Endothelial cell of umbilical vein (primary cell): Measurements from ENCODE around the gene MAPK1IP1L. TPM values are rescaled to one million over a fixed set of nuclear protein-coding genes. Genes with fewer than 3 reads are reported as not detected.
"Not testable (repeated sequence)": the region's sequence is repeated elsewhere in the genome, so short reads cannot be mapped to it uniquely, and the experiment has no call there.

Experiments
- BruUV-seq: library from RNA; stranded (reverse); fragments of 400-500 nt; replicated peaks from 2 replicates; lab custom pipeline; 2021; lab: Mats Ljungman, UMichigan
- CTCF ChIA-PET: fragments of 300-600, 350-600 bp; sonication (Branson Sonifier 250); formaldehyde crosslinking; loops from one replicate; lab custom pipeline; 2021; ENCODE audit warnings: antibody characterized with exemption, inconsistent platforms; lab: Charles Lee
- POLR2A ChIA-PET: fragments of 300-600, 350-600 bp; sonication (Branson Sonifier 250); formaldehyde crosslinking; loops from one replicate; lab custom pipeline; 2021; ENCODE audit warnings: antibody characterized with exemption, inconsistent platforms; lab: Charles Lee
- DNase-seq: peaks from one replicate; pipeline ENCODE4 v3.0.0-alpha.2; 2011; ENCODE audit warnings: low read depth, low spot score
- FAIRE-seq: peaks from 2 replicates; lab custom pipeline; 2011; peaks lifted over from hg19 to GRCh38; lab: Jason Lieb, UNC
- H2AFZ ChIP-seq: 2 replicates; pipeline ENCODE4 v1.6.0; 2012; ENCODE audit warnings: low read depth, low read length, control low read depth, inconsistent platforms
- H3K27ac ChIP-seq: 2 replicates; pipeline ENCODE4 v1.5.1; 2011; ENCODE audit warnings: low read depth, mild to moderate bottlenecking, control low read depth, low read length, moderate library complexity; ENCODE audit not compliant: insufficient read depth
- H3K27me3 ChIP-seq, 2 experiments: 2 replicates each; pipeline versions ENCODE4 v1.6.0 to v1.6.1; 2011; ENCODE audit warnings: low read length in 2 of 2, mixed read lengths in 1 of 2; ENCODE audit not compliant: control insufficient read depth in 2 of 2, insufficient read depth in 2 of 2
- H3K36me3 ChIP-seq, 2 experiments: 2 replicates in 1 of 2; 3 replicates in 1 of 2; pipeline ENCODE4 v1.5.1; 2011; ENCODE audit warnings: low read length in 2 of 2, mild to moderate bottlenecking in 1 of 2, moderate library complexity in 1 of 2; ENCODE audit not compliant: control insufficient read depth in 2 of 2, insufficient read depth in 2 of 2; ENCODE audit errors: extremely low read depth in 1 of 2
- H3K4me1 ChIP-seq: 3 replicates; pipeline ENCODE4 v1.5.1; 2011; ENCODE audit warnings: mild to moderate bottlenecking, low read length; ENCODE audit not compliant: control insufficient read depth, insufficient read depth; ENCODE audit errors: extremely low read depth
- H3K4me2 ChIP-seq: 2 replicates; pipeline ENCODE4 v1.6.1; 2011; ENCODE audit warnings: low read length, control low read depth, mixed read lengths; ENCODE audit not compliant: insufficient read depth
- H3K4me3 ChIP-seq, 3 experiments: fragments of 200-600 bp in 1 of 3; sonication (generic), shearing (Covaris generic) in 1 of 3; replicated peaks in 1 of 3; 2 replicates each; pipeline ENCODE4 v1.5.1; 2011 to 2016; ENCODE audit warnings: control low read depth in 3 of 3, low read length in 3 of 3, mild to moderate bottlenecking in 2 of 3, inconsistent platforms in 1 of 3, low read depth in 1 of 3, moderate library complexity in 1 of 3; ENCODE audit not compliant: insufficient read depth in 1 of 3
- H3K79me2 ChIP-seq: 2 replicates; pipeline ENCODE4 v1.6.0; 2012; ENCODE audit warnings: low read length, inconsistent platforms; ENCODE audit not compliant: control insufficient read depth, insufficient read depth
- H3K9ac ChIP-seq: replicated peaks from 2 replicates; pipeline ENCODE3; 2011; ENCODE audit warnings: low read length, control low read depth; ENCODE audit not compliant: insufficient read depth; ENCODE audit errors: extremely low read depth
- H3K9me1 ChIP-seq: replicated peaks from 3 replicates; pipeline ENCODE4 v1.6.0; 2011; ENCODE audit warnings: mild to moderate bottlenecking, low read length; ENCODE audit not compliant: control insufficient read depth, insufficient read depth; ENCODE audit errors: extremely low read depth
- H3K9me3 ChIP-seq: replicated peaks from 2 replicates; pipeline ENCODE4 v1.5.1; 2012; ENCODE audit warnings: low read length, inconsistent platforms; ENCODE audit not compliant: control insufficient read depth, insufficient read depth
- H4K20me1 ChIP-seq: replicated peaks from 2 replicates; pipeline ENCODE3; 2011; ENCODE audit warnings: mild to moderate bottlenecking, low read length; ENCODE audit not compliant: control insufficient read depth, insufficient read depth; ENCODE audit errors: extremely low read depth
- EZH2 ChIP-seq: IDR thresholded peaks from 2 replicates; pipeline ENCODE4 v1.6.1; 2012; ENCODE audit warnings: borderline replicate concordance, low read depth, mild to moderate bottlenecking, moderate library complexity, low read length, inconsistent platforms; ENCODE audit not compliant: severe bottlenecking
- FOS ChIP-seq: IDR thresholded peaks from 2 replicates; pipeline ENCODE4 v1.6.1; 2011; ENCODE audit warnings: mild to moderate bottlenecking, low read length, moderate library complexity, borderline replicate concordance; ENCODE audit not compliant: insufficient read depth
- GATA2 ChIP-seq: IDR thresholded peaks from 2 replicates; pipeline ENCODE4 v1.7.0; 2011; ENCODE audit warnings: low read depth, mild to moderate bottlenecking, moderate library complexity, mixed read lengths, low read length; ENCODE audit not compliant: insufficient read length, insufficient read depth
- JUN ChIP-seq: IDR thresholded peaks from 2 replicates; pipeline ENCODE4 v1.6.1; 2011; ENCODE audit warnings: borderline replicate concordance, low read depth; ENCODE audit not compliant: insufficient read length, insufficient read depth
- MAX ChIP-seq: IDR thresholded peaks from 2 replicates; pipeline ENCODE4 v1.6.1; 2011; ENCODE audit not compliant: insufficient read depth, insufficient read length
- MYC ChIP-seq: IDR thresholded peaks from one replicate; pipeline ENCODE4 v1.6.1; 2011; ENCODE audit warnings: mild to moderate bottlenecking, low read depth, low read length
- POLR2A ChIP-seq: IDR thresholded peaks from 2 replicates; pipeline ENCODE4 v1.6.1; 2012; ENCODE audit warnings: low read depth, mild to moderate bottlenecking, control low read depth, low read length
- POLR2AphosphoS5 ChIP-seq: IDR thresholded peaks from 2 replicates; pipeline ENCODE4 v1.6.1; 2012; ENCODE audit warnings: low read depth, mild to moderate bottlenecking, control low read depth, low read length, moderate library complexity; ENCODE audit not compliant: insufficient read depth
- dilution Hi-C: fragments of 300-500 bp; cut with MboI; formaldehyde crosslinking; loops from one replicate; pipeline ENCODE4 v1.15.0; 2019; ENCODE audit warnings: low sequenced_read_pairs; ENCODE audit not compliant: extremely low pct_ligation_motif_present
- intact Hi-C: fragments of 100-400 bp; cut with micrococcal nuclease; formaldehyde crosslinking; loops from one replicate; pipeline ENCODE4 v1.10.0; 2022
- polyA plus RNA-seq, 4 experiments: library from polyadenylated mRNA; depleted of rRNA in 3 of 4; stranded (reverse) in 3 of 4; unstranded in 1 of 4; fragments of >200 nt; gene quantifications; 2 replicates each; pipeline versions ENCODE4 v1.2.1 to v1.2.3, GENCODE V29; 2011 to 2012; ENCODE audit warnings: missing spikeins in 1 of 4
- total RNA-seq: library from RNA; stranded (reverse); gene quantifications from 2 replicates; pipeline ENCODE4 v1.2.3, GENCODE V29; 2021

Gene MAPK1IP1L
- total and polyA plus RNA-seq, 2 donors (not counting 3 experiments of a cell fraction or from before 2014, with no cell fraction given), result 129 to 208 TPM

GRCh38 chr14:55019968-55020554 lies 31.4 kb upstream of the MAPK1IP1L start:
- H3K27me3 ChIP-seq, result no peaks in the 10 kb centered on the region
- intact Hi-C loops, result no loop called here
- no peak overlapping the region for H3K27ac ChIP-seq
- ChIA-PET POLR2A (no interaction called here), CTCF (no interaction called here)
- no peak overlapping the region for H3K4me3 ChIP-seq
- dilution Hi-C loops, result no loop called here
- no peaks in the 10 kb centered on the region for H3K9me3 ChIP-seq
- H2AFZ ChIP-seq, result no peak overlapping the region
- no peaks in the 10 kb centered on the region for H3K9me1 ChIP-seq
- FAIRE-seq (no peak), DNase-seq (no peak)
- no peak overlapping the region for H3K4me2 ChIP-seq
- TF ChIP-seq JUN (no peak), EZH2 (no peak), POLR2A (no peak), MAX (no peak), POLR2AphosphoS5 (no peak), FOS (no peak), MYC (no peak), GATA2 (no peak)
- peaks cover 21% of the 10 kb centered on the region for H3K79me2 ChIP-seq
- H3K9ac ChIP-seq, result no peak overlapping the region
- H3K4me1 ChIP-seq, result no peaks in the 10 kb centered on the region
- H4K20me1 ChIP-seq, result no peaks in the 10 kb centered on the region
- no peaks in the 10 kb centered on the region for H3K36me3 ChIP-seq
- no TSS peak for BruUV-seq

GRCh38 chr14:55024365-55024764 lies 27.1 kb upstream of the MAPK1IP1L start:
- H4K20me1 ChIP-seq, H3K4me3 ChIP-seq, H3K9me1 ChIP-seq, FAIRE-seq, H3K36me3 ChIP-seq, DNase-seq, POLR2A ChIA-PET, H3K4me2 ChIP-seq, dilution Hi-C loops, H3K27ac ChIP-seq, CTCF ChIA-PET, H3K9ac ChIP-seq, intact Hi-C loops, H3K9me3 ChIP-seq, H3K27me3 ChIP-seq, H2AFZ ChIP-seq, BruUV-seq: not testable (repeated sequence)
- peaks cover 57% of the 10 kb centered on the region for H3K79me2 ChIP-seq
- peaks cover 22% of the 10 kb centered on the region for H3K4me1 ChIP-seq
